SU-DHL-6 (cell line): ENCODE measurements around the gene ME2.

Experiments used
- EZH2phosphoT487 ChIP-seq: fragments of 200-600 bp; sonication (generic), shearing (Covaris generic); conservative IDR thresholded peaks from 2 replicates; pipeline ENCODE4 v1.6.1; 2018; ENCODE audit warnings: mild to moderate bottlenecking, antibody characterized with exemption, low read length, moderate library complexity, mixed read lengths
- TF ChIP-seq, protein P1 (sequence below): fragments of 200-600 bp; sonication (generic); IDR thresholded peaks from one replicate; pipeline ENCODE4 v1.5.1; 2017; ENCODE audit warnings: antibody characterized with exemption, mild to moderate bottlenecking, low read length, moderate library complexity; ENCODE audit not compliant: insufficient read depth, poor library complexity, severe bottlenecking

DNA sequence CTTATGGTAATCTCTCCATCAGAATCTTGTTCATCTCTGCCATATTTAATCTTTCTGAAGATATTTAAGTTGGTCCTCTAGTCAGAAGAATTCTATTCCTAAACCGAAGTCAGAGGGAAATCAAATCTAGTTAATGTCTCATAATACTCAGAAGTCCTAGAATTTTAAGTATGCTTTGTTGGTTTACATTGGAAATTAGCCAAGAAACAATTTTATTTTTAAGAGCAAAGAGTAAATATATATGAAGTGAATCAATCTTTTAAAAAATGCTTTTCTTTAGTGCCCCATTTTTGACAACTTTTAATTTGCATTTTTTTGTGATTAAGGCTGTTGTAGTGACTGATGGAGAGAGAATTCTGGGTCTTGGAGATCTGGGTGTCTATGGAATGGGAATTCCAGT lies 38.1 kb downstream of the ME2 start:
- TF ChIP-seq, protein P1, sequence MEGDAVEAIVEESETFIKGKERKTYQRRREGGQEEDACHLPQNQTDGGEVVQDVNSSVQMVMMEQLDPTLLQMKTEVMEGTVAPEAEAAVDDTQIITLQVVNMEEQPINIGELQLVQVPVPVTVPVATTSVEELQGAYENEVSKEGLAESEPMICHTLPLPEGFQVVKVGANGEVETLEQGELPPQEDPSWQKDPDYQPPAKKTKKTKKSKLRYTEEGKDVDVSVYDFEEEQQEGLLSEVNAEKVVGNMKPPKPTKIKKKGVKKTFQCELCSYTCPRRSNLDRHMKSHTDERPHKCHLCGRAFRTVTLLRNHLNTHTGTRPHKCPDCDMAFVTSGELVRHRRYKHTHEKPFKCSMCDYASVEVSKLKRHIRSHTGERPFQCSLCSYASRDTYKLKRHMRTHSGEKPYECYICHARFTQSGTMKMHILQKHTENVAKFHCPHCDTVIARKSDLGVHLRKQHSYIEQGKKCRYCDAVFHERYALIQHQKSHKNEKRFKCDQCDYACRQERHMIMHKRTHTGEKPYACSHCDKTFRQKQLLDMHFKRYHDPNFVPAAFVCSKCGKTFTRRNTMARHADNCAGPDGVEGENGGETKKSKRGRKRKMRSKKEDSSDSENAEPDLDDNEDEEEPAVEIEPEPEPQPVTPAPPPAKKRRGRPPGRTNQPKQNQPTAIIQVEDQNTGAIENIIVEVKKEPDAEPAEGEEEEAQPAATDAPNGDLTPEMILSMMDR: no peak
- no peak for TF ChIP-seq EZH2phosphoT487
